Measurements from ENCODE around the gene GLYATL1. TPM values are rescaled to one million over a fixed set of nuclear protein-coding genes. Genes with fewer than 3 reads are reported as not detected.

GLYATL1 gene
- total and polyA plus RNA-seq, 11 donors = 1.6 TPM; not detected in 10

GRCh38 chr11:58938398-58938797 lies 890 bp upstream of the GLYATL1 start:
- no peak overlapping the region for H3K27ac ChIP-seq
- H3K4me1 ChIP-seq = no peaks in the 10 kb centered on the region
- ATAC-seq = no peak
- H3K9me3 ChIP-seq = no peaks in the 10 kb centered on the region
- no peaks in the 10 kb centered on the region for H3K36me3 ChIP-seq
- H3K27me3 ChIP-seq = no peaks in the 10 kb centered on the region
- WGBS, 4 donors = 59 to 78% (median 73%) methylated on average over 4 of the region's 4 CpGs
- DNase-seq = no peak
- H3K4me3 ChIP-seq = no peak overlapping the region
- intact Hi-C loops (cut with DNase I) = no loop called here
- TF ChIP-seq CTCF (IDR thresholded peaks at IDR 0.05) = no peak
- TF ChIP-seq POLR2A (IDR thresholded peaks at IDR 0.05) = no peak

GRCh38 chr11:58940028-58940427 lies 740 bp downstream of the GLYATL1 start:
- 87 to 100% (median 91%) methylated on average over 1 of the region's 1 CpG for WGBS, 4 donors
- no peak overlapping the region for H3K4me3 ChIP-seq

GRCh38 chr11:58941838-58942237 lies 2.5 kb downstream of the GLYATL1 start:
- intact Hi-C loops (cut with DNase I) = no loop called here
- ATAC-seq = no peak

More at GRCh38 chr11:58940028-58940427, 740 bp downstream of the GLYATL1 start:
- Histone ChIP-seq H3K4me1 (no peaks in the 10 kb centered on the region), H3K27me3 (no peaks in the 10 kb centered on the region), H3K9me3 (no peaks in the 10 kb centered on the region), H3K36me3 (no peaks in the 10 kb centered on the region), H3K27ac (no peak overlapping the region)
- no peak for DNase-seq
- intact Hi-C loops (cut with DNase I) = no loop called here
- TF ChIP-seq CTCF (IDR thresholded peaks at IDR 0.05) (no peak), POLR2A (IDR thresholded peaks at IDR 0.05) (no peak)
- no peak for ATAC-seq

GRCh38 chr11:58945663-58946062 lies 6.4 kb downstream of the GLYATL1 start:
- intact Hi-C loops (cut with DNase I) = no loop called here
- DNase-seq = no peak
- Histone ChIP-seq H3K36me3 (no peaks in the 10 kb centered on the region), H3K9me3 (no peaks in the 10 kb centered on the region), H3K27ac (no peak overlapping the region), H3K27me3 (no peaks in the 10 kb centered on the region), H3K4me3 (no peak overlapping the region), H3K4me1 (no peaks in the 10 kb centered on the region)
- ATAC-seq = no peak
- TF ChIP-seq CTCF (IDR thresholded peaks at IDR 0.05) (no peak), POLR2A (IDR thresholded peaks at IDR 0.05) (no peak)

More at GRCh38 chr11:58941838-58942237, 2.5 kb downstream of the GLYATL1 start:
- H3K36me3 ChIP-seq = no peaks in the 10 kb centered on the region
- H3K4me3 ChIP-seq = no peak overlapping the region
- DNase-seq = no peak
- H3K4me1 ChIP-seq = no peaks in the 10 kb centered on the region
- no peaks in the 10 kb centered on the region for H3K27me3 ChIP-seq
- WGBS, 4 donors = 88 to 100% (median 91%) methylated on average over 1 of the region's 1 CpG
- H3K27ac ChIP-seq = no peak overlapping the region
- H3K9me3 ChIP-seq = no peaks in the 10 kb centered on the region
- no peak for TF ChIP-seq CTCF (IDR thresholded peaks at IDR 0.05)
- no peak for TF ChIP-seq POLR2A (IDR thresholded peaks at IDR 0.05)

All from heart left ventricle (tissue), 16 donors.